Loucy (cell line): Measurements from ENCODE around the gene ZNF891.

Experiments used
- H2AFZ ChIP-seq: fragments of 200-600 bp; sonication (generic); 2 replicates; pipeline ENCODE4 v1.6.0; 2016; ENCODE audit warnings: antibody characterized with exemption, mild to moderate bottlenecking, low read length, moderate library complexity
- H3F3A ChIP-seq: fragments of 200-600 bp; 2 replicates; pipeline ENCODE4 v1.6.0; 2016; ENCODE audit warnings: antibody characterized with exemption, low read depth, mild to moderate bottlenecking
- H3K27me3 ChIP-seq: fragments of 200-600 bp; sonication (generic); 2 replicates; pipeline ENCODE4 v1.6.1; 2014; ENCODE audit warnings: low read length, mild to moderate bottlenecking; ENCODE audit not compliant: insufficient read depth, poor library complexity, severe bottlenecking
- H3K36me3 ChIP-seq: fragments of 200-600 bp; sonication (generic); 2 replicates; pipeline ENCODE4 v1.6.1; 2016; ENCODE audit warnings: low read length; ENCODE audit not compliant: insufficient read depth
- H3K4me1 ChIP-seq: fragments of 200-600 bp; sonication (generic); 2 replicates; pipeline ENCODE4 v1.5.1; 2014; ENCODE audit warnings: low read length, mild to moderate bottlenecking; ENCODE audit not compliant: insufficient read depth, poor library complexity, severe bottlenecking
- H3K4me2 ChIP-seq: fragments of 200-600 bp; sonication (generic); 2 replicates; pipeline ENCODE4 v1.6.0; 2014; ENCODE audit warnings: antibody characterized with exemption, low read length, low read depth, mild to moderate bottlenecking; ENCODE audit not compliant: poor library complexity, severe bottlenecking
- H3K4me3 ChIP-seq: fragments of 200-600 bp; sonication (generic); 2 replicates; pipeline ENCODE4 v1.5.1; 2014; ENCODE audit warnings: low read length, mild to moderate bottlenecking, mixed read lengths; ENCODE audit not compliant: poor library complexity, severe bottlenecking
- H3K79me2 ChIP-seq: fragments of 200-600 bp; sonication (generic); 2 replicates; pipeline ENCODE4 v1.6.1; 2014; ENCODE audit warnings: low read length; ENCODE audit not compliant: insufficient read depth
- H3K9ac ChIP-seq: fragments of 200-600 bp; sonication (generic); 2 replicates; pipeline ENCODE4 v1.6.0; 2014; ENCODE audit warnings: mild to moderate bottlenecking, low read depth, low read length, moderate library complexity; ENCODE audit not compliant: poor library complexity, severe bottlenecking
- H3K9me2 ChIP-seq: fragments of 200-600 bp; sonication (generic); replicated peaks from 2 replicates; pipeline ENCODE4 v1.6.1; 2016; ENCODE audit warnings: low read depth, low read length, mixed read lengths
- H3K9me3 ChIP-seq: fragments of 200-600 bp; sonication (generic); 2 replicates; pipeline ENCODE4 v1.6.1; 2014; ENCODE audit warnings: mild to moderate bottlenecking, antibody characterized with exemption, low read length, low read depth; ENCODE audit not compliant: insufficient read depth
- H4K20me1 ChIP-seq: fragments of 200-600 bp; sonication (generic); 2 replicates; pipeline ENCODE4 v1.6.0; 2014; ENCODE audit warnings: antibody characterized with exemption, low read length, mild to moderate bottlenecking; ENCODE audit not compliant: insufficient read depth, poor library complexity, severe bottlenecking
- CTCF ChIP-seq: fragments of 200-600 bp; sonication (generic); conservative IDR thresholded peaks from 2 replicates; pipeline ENCODE4 v1.5.1; 2014; ENCODE audit warnings: mild to moderate bottlenecking, antibody characterized with exemption, low read length
- EZH2phosphoT487 ChIP-seq: fragments of 200-600 bp; IDR thresholded peaks from 2 replicates; pipeline ENCODE4 v1.6.1; 2018; ENCODE audit warnings: antibody characterized with exemption, mild to moderate bottlenecking, moderate library complexity, borderline replicate concordance

Gene ZNF891

GRCh38 chr12:133106253-133106652 lies 23.8 kb downstream of the ZNF891 start:
- Histone ChIP-seq H2AFZ (no peak overlapping the region), H3K9me2 (no peaks in the 10 kb centered on the region), H3K4me2 (no peak overlapping the region), H3K4me1 (no peaks in the 10 kb centered on the region), H3F3A (no peaks in the 10 kb centered on the region), H4K20me1 (no peaks in the 10 kb centered on the region), H3K27me3 (peaks cover 7% of the 10 kb centered on the region), H3K9ac (no peak overlapping the region), H3K36me3 (peaks cover 31% of the 10 kb centered on the region), H3K9me3 (peaks cover 86% of the 10 kb centered on the region), H3K4me3 (no peak overlapping the region), H3K79me2 (no peaks in the 10 kb centered on the region)
- TF ChIP-seq EZH2phosphoT487 = no peak
- TF ChIP-seq CTCF = no peak

- peaks cover 7% of the 10 kb centered on the region for H3K27me3 ChIP-seq
- H3F3A ChIP-seq = no peaks in the 10 kb centered on the region
- peaks cover 35% of the 10 kb centered on the region for H3K36me3 ChIP-seq
- no peaks in the 10 kb centered on the region for H3K79me2 ChIP-seq
- no peak for TF ChIP-seq EZH2phosphoT487
- no peak for TF ChIP-seq CTCF
- H3K4me1 ChIP-seq = no peaks in the 10 kb centered on the region
- no peak overlapping the region for H3K9ac ChIP-seq
- H3K4me3 ChIP-seq = no peak overlapping the region
- H2AFZ ChIP-seq = no peak overlapping the region
- no peaks in the 10 kb centered on the region for H4K20me1 ChIP-seq
- H3K9me3 ChIP-seq = peaks cover 88% of the 10 kb centered on the region
- no peak overlapping the region for H3K4me2 ChIP-seq
- H3K9me2 ChIP-seq = no peaks in the 10 kb centered on the region
These were observed 24.5 kb downstream of the ZNF891 start for GRCh38 chr12:133105620-133106019.

GRCh38 chr12:133083345-133083744 lies 46.7 kb downstream of the ZNF891 start:
- Histone ChIP-seq H4K20me1 (no peaks in the 10 kb centered on the region), H3K4me3 (no peak overlapping the region), H3K4me1 (peaks cover 16% of the 10 kb centered on the region), H3K79me2 (peaks cover 12% of the 10 kb centered on the region), H2AFZ (no peak overlapping the region), H3K9ac (no peak overlapping the region), H3K27me3 (no peaks in the 10 kb centered on the region), H3K36me3 (peaks cover 10% of the 10 kb centered on the region; the same call in 1 of the 2 replicates), H3F3A (no peaks in the 10 kb centered on the region), H3K4me2 (no peak overlapping the region), H3K9me2 (no peaks in the 10 kb centered on the region), H3K9me3 (peaks cover 22% of the 10 kb centered on the region)
- no peak for TF ChIP-seq EZH2phosphoT487
- no peak for TF ChIP-seq CTCF
